HG03066 (cell line): ENCODE measurements around the gene ASPHD2.

Experiments used
- ATAC-seq: cut with Tn5 transposase; IDR thresholded peaks from one replicate; pipeline ENCODE4 v1.9.1; 2021; ENCODE audit warnings: low read depth; ENCODE audit not compliant: unreplicated experiment

ASPHD2 gene

DNA sequence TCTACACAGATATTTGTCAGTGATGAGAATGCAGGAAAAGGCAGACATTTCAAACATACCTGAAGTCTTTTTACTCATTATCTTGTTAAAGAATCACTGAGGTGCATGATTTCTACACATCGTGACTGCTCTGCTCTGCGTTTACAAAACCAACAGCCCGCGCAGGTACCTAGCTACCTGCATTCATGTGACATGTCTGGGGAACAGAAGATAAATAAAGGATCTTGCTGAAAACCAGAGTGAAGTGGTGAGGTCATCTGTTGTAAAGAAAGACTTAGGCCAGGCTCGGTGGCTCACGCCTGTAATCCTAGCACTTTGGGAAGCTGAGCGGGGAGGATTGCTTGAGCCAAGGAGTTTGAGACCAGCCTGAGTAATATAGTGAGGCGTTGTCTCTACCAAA lies 15.7 kb downstream of the ASPHD2 start:
- ATAC-seq: no peak

DNA sequence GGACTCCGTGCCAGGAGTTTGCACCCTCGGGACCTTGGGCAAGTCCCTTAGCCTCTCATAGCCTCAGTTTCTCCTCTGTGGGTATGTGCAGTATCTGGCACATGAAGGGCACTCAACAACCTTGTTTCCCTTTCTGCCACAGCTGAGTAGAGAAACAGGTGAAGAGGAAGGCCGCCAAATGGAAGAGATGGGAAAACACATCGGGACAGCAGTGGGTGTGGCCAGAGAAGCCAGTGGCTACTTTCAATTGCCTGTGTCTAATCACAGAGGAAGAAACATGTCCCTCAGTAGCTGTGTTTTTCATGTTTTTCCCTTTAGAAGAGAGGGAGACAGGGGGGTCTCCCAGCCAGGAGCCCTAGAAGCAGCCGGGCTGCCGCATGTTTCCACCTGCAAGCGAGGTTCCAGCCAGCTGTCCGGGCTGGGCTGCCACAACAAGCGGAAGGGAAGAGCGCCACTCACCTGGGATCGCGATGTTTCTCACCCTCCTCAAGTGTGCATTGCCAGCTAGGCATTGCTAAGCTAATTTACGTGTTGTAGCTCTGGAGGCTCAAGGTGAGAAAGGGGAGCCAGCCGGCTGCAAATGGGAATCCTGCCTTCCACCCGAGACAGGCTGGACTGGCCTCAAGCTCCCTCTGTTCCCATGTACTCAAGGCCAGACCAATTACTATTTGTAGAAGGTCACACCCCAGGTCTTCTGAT lies 16.7 kb downstream of the ASPHD2 start:
- no peak for ATAC-seq

DNA sequence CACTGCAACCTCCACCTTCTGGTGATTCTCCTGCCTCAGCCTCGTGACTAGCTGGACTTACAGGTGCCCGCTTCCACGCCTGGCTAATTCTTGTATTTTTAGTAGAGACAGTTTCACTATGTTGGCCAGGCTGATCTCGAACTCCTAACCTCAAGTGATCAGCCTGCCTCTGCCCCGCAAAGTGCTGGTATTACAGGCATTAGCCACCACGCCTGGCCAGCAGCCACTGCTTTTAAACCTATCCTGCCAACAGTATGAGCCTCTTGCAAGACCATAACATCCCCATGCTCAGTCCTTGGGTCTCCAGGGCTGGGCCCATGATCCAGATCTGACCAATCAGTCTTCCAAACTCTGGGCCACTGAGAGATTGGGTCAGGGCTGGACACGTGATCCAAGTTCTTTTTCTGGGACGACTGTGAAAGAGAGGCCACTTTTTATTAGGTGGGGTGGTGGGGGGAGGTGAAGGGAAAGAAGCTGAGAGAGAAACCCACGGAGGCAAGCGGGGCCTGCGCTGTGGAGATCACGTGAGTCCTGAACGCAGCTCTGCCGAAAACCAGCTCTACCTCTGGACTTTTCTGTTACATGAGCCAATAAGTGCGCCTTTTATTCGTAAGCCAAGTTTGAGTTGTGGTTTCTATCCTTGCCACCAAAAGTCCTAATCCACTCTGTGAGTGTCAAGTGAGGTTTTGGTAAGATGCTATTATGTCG lies 17.9 kb downstream of the ASPHD2 start:
- ATAC-seq: no peak

DNA sequence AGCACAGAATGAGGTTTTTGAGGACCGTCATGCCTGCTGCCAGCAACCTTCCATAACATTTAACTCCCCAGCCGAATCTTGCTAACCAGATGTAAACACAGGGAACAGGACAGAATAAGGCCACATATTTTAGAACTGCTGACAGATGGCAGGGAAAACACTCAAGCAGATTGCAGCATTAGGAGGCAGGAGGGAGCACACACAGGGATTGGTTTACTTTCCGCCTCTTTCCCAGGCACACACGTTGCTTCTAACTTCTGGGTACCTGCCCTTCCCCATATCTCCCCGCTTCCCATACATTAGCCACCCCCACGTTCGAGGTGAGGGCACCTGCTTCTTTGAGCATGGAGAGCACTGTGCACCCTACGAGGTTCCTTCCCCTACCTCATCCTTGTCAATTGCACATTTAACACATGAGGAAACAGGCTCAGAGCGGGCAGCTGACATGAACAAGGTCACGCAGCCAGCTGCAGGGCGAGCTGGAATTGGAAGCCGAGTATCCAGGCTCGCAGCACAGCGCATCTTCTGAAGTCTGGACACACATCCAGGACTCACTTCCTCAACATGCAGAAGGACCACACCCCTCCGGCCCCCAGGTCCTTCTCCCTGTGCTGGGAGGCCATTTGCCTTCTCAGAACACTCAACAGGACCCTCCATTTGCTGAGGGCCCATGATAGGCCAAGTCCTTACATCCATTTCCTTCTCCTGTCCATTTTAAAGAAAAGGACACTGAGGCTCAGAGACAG lies 18.7 kb downstream of the ASPHD2 start:
- ATAC-seq: no peak

DNA sequence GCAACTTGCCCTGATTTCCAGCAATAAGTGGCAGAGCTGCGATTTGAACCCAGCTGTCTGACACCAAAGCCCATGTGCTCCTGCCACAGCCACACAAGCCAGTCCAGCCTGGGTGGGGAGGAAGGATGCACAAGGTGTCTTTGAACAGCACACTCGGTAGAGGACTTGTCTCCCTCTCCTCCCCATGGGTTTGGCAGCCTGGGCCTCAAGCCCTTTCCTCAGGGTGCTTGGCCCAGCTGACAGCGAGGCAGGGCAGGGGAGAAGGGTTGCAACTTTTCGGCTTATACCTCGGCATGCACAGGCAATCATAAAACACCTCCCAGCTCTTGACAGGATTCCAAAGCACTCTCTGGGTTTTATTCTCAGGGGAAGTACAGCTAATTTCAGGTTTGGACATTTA lies 19.3 kb downstream of the ASPHD2 start:
- no peak for ATAC-seq

DNA sequence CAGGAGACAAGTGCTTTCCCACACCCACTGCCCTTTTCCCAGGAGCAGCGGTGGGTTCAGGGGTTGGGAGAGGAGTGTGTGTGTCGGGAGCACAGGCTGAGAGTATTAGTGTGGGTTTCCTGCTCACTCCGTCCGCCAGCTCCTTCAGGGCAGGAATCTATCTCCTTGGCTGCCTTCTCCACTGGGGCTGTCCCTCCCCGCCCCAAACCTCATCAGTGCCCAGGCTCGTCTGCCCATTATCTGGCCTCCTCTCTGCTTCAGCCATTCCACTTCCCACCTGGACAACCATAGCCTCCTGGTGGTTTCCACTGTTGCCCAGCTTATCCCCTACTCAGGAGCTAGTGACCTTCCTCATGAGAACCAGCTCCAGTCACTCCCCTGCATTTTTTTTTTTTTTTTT lies 19.9 kb downstream of the ASPHD2 start:
- no peak for ATAC-seq

DNA sequence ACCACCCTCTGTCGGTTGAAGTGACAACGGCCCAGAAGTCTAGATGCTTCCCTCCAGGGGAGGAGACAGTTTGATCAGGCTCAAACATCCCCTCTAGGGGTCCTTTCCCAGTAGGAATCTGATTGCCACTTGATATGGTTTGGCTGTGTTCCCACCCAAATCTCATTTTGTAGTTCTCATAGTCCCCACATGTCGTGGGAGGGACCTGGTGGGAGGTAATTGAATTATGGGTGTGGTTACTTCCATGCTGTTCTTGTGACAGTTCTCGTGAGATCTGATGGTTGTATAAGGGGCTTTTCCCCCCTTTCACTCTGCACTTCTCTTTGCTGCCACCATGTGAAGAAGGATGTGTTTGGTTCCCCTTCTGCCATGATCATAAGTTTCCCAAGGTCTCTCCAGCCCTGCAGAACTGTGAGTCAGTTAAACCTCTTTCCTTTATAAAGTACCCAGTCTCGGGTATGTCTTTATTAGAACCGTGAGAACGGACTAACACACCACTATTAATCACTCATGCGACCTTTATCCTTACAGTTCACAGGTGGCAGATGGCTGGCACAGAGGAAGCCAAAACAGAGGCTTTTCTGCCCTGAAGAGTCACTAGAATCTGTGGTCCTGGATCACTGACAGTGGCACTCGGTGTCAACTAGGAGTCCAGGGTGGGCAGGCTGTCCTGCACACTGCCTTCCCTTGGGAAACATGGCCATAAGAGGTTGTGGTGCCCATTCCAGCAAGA lies 21.6 kb downstream of the ASPHD2 start:
- no peak for ATAC-seq

DNA sequence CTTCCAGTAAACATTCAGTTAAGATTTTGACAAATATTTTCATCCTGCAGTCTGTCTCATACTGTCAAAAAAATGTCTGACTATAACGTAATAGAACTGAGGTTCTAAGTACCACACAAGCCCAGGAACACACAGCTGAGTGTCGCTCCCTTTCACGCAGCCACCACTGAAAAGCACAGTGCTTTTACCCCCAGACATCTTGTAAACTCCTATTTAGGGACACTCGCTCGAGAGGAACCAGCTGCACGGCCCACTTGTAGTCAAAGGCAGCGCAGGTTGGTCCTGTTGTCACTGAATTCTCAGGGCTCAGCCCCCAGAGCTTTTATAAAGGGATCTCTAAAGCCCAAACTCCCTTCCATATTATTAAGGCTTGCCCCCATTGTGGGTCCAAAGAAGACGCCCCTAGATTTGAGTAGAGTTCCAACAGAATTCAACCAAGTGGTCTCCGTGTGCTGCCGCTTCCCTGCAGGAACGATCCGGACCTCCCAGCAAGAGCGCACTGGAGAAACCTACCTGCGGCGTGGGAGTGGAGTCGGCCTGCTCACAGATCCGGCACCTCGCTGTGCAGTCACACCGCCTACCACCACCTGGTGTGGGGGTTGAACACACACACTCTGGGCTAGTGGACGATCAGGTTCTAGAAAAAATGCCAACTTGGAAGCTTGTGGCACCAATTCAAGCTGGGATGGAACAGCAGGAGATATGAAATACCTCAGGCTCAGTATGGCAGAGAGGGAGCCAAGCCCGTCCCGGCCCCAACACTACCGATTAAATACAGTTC lies 23.4 kb downstream of the ASPHD2 start:
- no peak for ATAC-seq

DNA sequence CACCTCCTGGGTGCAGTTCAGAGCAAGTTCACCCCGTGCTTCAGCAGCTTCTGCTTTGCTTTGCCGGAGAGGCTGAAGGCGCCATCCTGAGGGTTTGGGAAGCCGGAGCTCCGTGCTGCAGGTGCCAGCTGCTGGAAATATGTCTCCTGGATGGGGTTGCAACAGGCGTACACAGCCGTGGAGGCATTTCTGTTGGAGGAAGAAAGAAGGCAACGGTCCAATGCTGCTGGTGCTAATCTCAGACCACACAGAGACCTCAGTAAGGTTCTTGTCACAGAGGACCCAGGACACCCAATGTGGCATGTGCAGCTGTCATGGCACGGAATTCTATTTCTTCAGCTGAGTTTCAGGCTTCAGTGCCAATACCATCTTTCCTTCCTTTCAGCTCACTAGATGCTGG lies 24.2 kb downstream of the ASPHD2 start:
- ATAC-seq: no peak

DNA sequence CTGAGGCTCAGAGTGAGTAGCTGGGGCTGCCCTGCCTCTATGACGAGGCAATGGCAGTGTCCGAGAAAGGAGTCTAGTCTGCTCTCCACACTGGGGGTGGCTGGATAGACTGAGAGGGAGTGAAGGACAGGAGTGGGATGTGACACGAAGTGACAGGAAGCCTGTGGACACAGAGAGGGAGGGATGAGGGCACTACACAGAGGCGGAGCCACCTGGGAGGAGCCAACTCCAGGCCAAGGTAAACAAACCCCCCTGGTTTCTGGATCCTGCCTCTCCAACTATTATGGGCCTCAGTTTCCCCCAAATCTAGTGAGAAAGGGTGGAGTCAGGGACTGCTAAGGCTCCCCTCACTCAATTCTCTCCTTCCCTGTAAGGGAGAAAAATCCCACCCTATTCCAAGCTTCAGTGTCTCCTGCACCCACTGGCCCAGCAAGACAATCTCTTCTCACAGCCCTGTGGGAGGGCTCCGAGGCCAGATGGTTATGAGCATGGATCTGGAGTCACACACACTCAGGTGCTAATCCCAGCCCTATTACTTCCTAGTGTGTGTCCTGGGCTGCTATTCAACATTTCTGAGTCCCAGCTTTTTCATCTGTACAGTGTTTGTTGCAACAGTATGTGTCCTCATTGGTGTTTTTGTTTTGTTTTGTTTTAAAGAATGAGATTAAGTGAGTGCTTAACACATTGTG lies 24.9 kb downstream of the ASPHD2 start:
- no peak for ATAC-seq

DNA sequence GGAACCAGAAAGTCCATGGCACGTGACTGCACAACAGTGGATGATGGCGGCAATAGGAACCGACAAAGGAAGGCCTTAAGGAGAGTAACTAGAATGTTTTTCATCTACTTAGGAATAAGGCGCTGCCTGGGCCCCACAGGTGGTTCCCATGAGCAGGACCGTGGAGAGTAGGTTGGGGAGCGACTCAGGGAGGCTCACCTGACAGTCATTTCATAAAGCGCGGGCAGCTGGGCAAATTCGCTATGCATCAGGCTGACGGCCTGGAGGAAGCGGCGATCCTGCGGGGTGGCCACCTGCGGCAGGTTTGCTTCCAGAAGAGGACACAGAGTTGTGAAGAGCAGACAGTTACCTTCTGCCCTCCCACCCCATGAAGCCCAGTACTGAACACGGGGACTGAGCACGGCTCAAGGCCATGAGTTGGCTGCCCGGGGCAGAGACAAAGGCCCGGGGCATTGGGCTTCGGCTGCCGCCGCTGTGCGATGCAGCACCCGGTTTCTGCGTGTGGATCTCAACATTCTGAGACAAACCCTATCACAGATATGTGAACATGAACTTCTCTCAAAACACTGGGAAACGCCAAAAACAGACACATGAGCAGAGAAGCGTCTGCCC lies 28.7 kb downstream of the ASPHD2 start:
- ATAC-seq: no peak

DNA sequence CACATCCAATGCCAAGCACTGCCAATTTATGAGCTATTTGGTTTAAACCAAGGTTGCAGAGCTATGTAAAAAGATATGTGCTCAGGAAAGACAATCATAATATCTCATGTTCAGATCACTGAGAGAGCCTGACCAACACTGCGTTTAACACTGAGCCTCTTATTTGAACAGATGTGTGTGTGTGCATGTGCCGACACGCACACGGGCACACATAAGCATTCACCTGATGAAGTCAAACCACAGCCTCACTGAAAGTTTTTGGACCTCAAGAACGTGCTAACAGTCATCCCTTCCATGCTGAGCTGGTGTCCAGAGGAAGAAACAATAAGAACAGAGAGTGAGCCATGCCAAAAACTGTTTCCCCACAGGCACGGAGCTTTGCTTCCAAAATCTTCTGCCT lies 31.1 kb downstream of the ASPHD2 start:
- ATAC-seq: no peak

DNA sequence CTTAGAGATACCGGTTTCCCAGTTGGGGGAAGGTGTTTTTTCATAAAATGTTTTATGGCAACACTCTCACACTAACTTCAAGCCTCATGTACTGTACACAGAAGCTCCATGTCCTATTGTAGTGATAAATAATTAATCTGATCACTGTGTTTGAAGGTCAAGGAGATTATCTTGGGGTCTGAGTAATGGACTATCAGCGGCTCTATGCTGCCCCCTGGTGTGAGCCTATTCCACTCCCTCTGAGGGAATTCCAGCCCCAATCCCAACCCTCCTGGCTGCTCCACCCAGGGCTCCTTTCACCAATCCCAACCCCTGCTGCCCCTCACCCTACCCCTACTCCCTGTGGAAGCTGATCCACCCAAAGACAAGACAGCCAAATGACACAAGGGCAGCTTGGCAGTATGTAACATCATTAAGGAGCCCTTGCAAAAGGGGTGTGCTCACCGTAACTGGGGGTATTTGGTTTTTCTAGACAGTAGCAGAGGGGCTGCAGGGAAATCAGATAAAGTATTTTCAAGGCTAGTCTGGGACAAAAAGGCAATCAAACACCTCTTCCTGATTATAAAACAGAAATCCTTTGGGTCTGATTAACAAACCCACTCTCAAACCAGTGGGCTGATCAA lies 32.2 kb downstream of the ASPHD2 start:
- no peak for ATAC-seq

DNA sequence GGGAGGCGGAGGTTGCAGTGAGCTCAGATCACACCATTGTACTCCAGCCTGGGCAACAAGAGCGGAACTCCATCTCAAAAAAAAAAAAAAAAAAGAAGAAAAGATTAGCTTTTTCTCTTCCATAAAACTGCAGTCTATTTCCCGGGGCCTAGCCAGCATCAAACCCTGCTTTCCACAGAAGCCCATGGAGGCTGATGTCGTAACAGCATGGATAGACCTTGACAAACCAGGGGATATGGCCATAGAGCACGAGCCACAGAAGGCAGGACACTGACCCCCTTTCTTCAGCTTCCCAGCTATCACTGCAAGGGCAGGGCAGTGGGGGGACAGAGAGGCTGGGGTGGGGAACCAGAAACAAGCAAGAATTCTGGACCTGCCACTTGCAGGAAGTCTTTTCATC lies 33.0 kb downstream of the ASPHD2 start:
- ATAC-seq: no peak

DNA sequence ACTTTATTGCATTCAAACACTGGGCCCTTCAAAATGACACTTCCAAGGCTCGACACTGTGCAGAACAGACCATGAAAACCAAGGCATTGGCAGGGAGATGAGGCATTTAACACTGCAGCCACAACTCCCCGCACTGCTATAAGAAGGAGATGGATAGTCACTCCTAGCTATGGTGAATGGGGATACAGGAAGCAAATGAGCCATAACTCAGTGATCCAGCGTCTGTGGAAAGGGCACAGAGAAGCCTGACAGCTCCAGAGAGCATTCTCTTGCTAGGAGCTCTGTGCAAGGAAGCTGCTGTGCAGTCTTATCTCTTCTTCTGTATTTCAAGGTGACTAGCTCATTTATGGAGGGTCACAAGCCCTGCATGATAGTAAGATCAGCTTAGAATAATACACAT lies 33.6 kb downstream of the ASPHD2 start:
- ATAC-seq: no peak

DNA sequence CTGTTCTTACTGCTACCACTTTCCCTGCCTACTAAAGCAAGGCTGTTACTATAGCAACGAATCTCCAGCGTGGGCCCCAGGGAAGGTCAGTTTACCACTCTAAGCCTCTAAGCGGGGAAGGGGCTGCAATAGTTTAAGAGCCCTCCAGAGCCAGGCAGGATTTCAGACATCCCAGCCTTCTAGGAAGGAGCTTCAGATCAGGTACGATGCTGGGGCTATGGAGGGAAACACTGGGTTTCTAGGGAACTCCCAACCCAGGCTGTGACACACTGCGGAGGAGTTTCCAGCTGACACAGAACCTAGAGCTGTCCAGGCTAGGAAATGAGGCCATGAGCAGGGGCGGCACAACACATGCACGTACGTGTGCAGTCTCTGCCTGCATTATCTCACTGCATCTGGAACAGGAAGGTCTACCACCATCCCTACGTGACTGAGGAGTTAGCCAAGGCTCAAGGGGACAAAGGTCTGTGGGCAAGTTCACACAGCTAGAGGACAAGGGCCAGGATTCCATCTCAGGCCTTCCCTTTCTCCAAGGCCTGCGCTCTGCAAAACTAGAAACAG lies 34.1 kb downstream of the ASPHD2 start:
- ATAC-seq: no peak

DNA sequence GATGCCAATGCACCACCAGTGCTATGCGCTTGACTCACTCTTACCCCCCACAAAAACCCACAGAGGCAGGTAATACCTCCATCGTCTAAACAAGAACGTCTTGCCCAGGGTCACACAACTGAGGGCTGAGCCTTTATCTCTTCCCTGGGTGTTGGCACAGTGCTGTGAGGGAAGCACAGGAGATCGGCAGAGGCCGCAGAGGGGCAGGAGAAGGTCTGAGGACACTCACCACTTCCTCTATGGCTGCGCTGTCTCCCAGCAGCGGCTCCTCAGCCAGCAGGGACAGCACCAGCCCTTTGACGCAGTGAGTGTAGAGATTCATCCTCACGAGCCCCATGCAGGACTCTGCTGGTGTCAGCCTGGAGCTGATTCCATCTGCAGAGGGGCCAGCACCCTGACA lies 34.6 kb downstream of the ASPHD2 start:
- ATAC-seq: no peak

DNA sequence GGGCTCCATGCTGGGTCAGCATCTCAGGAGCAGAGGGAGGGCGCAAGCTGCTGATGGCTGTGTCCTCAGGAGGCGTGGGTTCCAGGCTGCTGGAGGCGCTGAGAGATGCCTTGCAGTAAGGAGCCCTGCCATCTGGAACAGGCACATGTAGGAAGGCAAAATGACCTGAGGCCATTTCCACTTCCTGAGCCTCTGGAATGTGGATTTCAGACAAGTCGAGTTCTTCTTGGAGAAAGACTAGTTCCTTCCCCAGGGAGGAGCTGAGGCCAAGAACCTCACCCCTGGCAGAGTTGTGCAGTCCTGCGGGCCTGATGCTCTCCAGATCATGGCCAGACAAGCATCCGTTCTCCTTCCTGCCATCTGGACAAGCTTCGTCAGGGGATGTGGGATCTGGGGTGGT lies 35.3 kb downstream of the ASPHD2 start:
- ATAC-seq: no peak

DNA sequence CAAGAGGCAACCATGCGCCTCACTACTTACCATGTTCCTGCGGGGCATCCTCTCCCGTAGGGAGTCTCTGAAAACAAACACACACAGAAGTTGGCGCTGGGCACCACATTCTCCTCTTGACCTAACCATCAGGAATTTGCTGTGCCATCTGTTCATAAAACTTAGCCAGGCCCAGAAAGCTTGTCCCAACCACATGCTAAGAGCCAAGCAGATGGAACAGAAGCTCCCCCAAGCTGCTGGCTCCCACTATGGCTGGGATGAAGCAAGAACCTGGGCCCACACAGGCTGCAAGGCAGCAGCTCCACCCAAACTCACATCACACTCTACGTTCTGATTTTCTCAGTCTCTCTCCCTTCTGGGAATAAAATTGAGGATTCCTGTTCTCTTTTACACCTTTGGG lies 37.1 kb downstream of the ASPHD2 start:
- no peak for ATAC-seq
